Endothelial cell of umbilical vein (primary cell): ENCODE results near the gene EFCAB10. TPM values are rescaled to one million over a fixed set of nuclear protein-coding genes. Genes with fewer than 3 reads are reported as not detected.

ENCODE experiments used
- BruUV-seq: library from RNA; stranded (reverse); fragments of 400-500 nt; replicated peaks from 2 replicates; lab custom pipeline; 2021; lab: Mats Ljungman, UMichigan
- CTCF ChIA-PET: fragments of 300-600, 350-600 bp; sonication (Branson Sonifier 250); formaldehyde crosslinking; loops from one replicate; lab custom pipeline; 2021; ENCODE audit warnings: antibody characterized with exemption, inconsistent platforms; lab: Charles Lee
- POLR2A ChIA-PET: fragments of 300-600, 350-600 bp; sonication (Branson Sonifier 250); formaldehyde crosslinking; loops from one replicate; lab custom pipeline; 2021; ENCODE audit warnings: antibody characterized with exemption, inconsistent platforms; lab: Charles Lee
- DNase-seq: peaks from one replicate; pipeline ENCODE4 v3.0.0-alpha.2; 2011; ENCODE audit warnings: low read depth, low spot score
- FAIRE-seq: peaks from 2 replicates; lab custom pipeline; 2011; peaks lifted over from hg19 to GRCh38; lab: Jason Lieb, UNC
- H2AFZ ChIP-seq: 2 replicates; pipeline ENCODE4 v1.6.0; 2012; ENCODE audit warnings: low read depth, low read length, control low read depth, inconsistent platforms
- H3K27ac ChIP-seq: 2 replicates; pipeline ENCODE4 v1.5.1; 2011; ENCODE audit warnings: low read depth, mild to moderate bottlenecking, control low read depth, low read length, moderate library complexity; ENCODE audit not compliant: insufficient read depth
- H3K27me3 ChIP-seq, 2 experiments: 2 replicates each; pipeline versions ENCODE4 v1.6.0 to v1.6.1; 2011; ENCODE audit warnings: low read length in 2 of 2, mixed read lengths in 1 of 2; ENCODE audit not compliant: control insufficient read depth in 2 of 2, insufficient read depth in 2 of 2
- H3K36me3 ChIP-seq, 2 experiments: 2 replicates in 1 of 2; 3 replicates in 1 of 2; pipeline ENCODE4 v1.5.1; 2011; ENCODE audit warnings: low read length in 2 of 2, mild to moderate bottlenecking in 1 of 2, moderate library complexity in 1 of 2; ENCODE audit not compliant: control insufficient read depth in 2 of 2, insufficient read depth in 2 of 2; ENCODE audit errors: extremely low read depth in 1 of 2
- H3K4me1 ChIP-seq: 3 replicates; pipeline ENCODE4 v1.5.1; 2011; ENCODE audit warnings: mild to moderate bottlenecking, low read length; ENCODE audit not compliant: control insufficient read depth, insufficient read depth; ENCODE audit errors: extremely low read depth
- H3K4me2 ChIP-seq: 2 replicates; pipeline ENCODE4 v1.6.1; 2011; ENCODE audit warnings: low read length, control low read depth, mixed read lengths; ENCODE audit not compliant: insufficient read depth
- H3K4me3 ChIP-seq, 3 experiments: fragments of 200-600 bp in 1 of 3; sonication (generic), shearing (Covaris generic) in 1 of 3; replicated peaks in 1 of 3; 2 replicates each; pipeline ENCODE4 v1.5.1; 2011 to 2016; ENCODE audit warnings: control low read depth in 3 of 3, low read length in 3 of 3, mild to moderate bottlenecking in 2 of 3, inconsistent platforms in 1 of 3, low read depth in 1 of 3, moderate library complexity in 1 of 3; ENCODE audit not compliant: insufficient read depth in 1 of 3
- H3K79me2 ChIP-seq: 2 replicates; pipeline ENCODE4 v1.6.0; 2012; ENCODE audit warnings: low read length, inconsistent platforms; ENCODE audit not compliant: control insufficient read depth, insufficient read depth
- H3K9ac ChIP-seq: replicated peaks from 2 replicates; pipeline ENCODE3; 2011; ENCODE audit warnings: low read length, control low read depth; ENCODE audit not compliant: insufficient read depth; ENCODE audit errors: extremely low read depth
- H3K9me1 ChIP-seq: replicated peaks from 3 replicates; pipeline ENCODE4 v1.6.0; 2011; ENCODE audit warnings: mild to moderate bottlenecking, low read length; ENCODE audit not compliant: control insufficient read depth, insufficient read depth; ENCODE audit errors: extremely low read depth
- H3K9me3 ChIP-seq: replicated peaks from 2 replicates; pipeline ENCODE4 v1.5.1; 2012; ENCODE audit warnings: low read length, inconsistent platforms; ENCODE audit not compliant: control insufficient read depth, insufficient read depth
- H4K20me1 ChIP-seq: replicated peaks from 2 replicates; pipeline ENCODE3; 2011; ENCODE audit warnings: mild to moderate bottlenecking, low read length; ENCODE audit not compliant: control insufficient read depth, insufficient read depth; ENCODE audit errors: extremely low read depth
- EZH2 ChIP-seq: IDR thresholded peaks from 2 replicates; pipeline ENCODE4 v1.6.1; 2012; ENCODE audit warnings: borderline replicate concordance, low read depth, mild to moderate bottlenecking, moderate library complexity, low read length, inconsistent platforms; ENCODE audit not compliant: severe bottlenecking
- FOS ChIP-seq: IDR thresholded peaks from 2 replicates; pipeline ENCODE4 v1.6.1; 2011; ENCODE audit warnings: mild to moderate bottlenecking, low read length, moderate library complexity, borderline replicate concordance; ENCODE audit not compliant: insufficient read depth
- GATA2 ChIP-seq: IDR thresholded peaks from 2 replicates; pipeline ENCODE4 v1.7.0; 2011; ENCODE audit warnings: low read depth, mild to moderate bottlenecking, moderate library complexity, mixed read lengths, low read length; ENCODE audit not compliant: insufficient read length, insufficient read depth
- JUN ChIP-seq: IDR thresholded peaks from 2 replicates; pipeline ENCODE4 v1.6.1; 2011; ENCODE audit warnings: borderline replicate concordance, low read depth; ENCODE audit not compliant: insufficient read length, insufficient read depth
- MAX ChIP-seq: IDR thresholded peaks from 2 replicates; pipeline ENCODE4 v1.6.1; 2011; ENCODE audit not compliant: insufficient read depth, insufficient read length
- MYC ChIP-seq: IDR thresholded peaks from one replicate; pipeline ENCODE4 v1.6.1; 2011; ENCODE audit warnings: mild to moderate bottlenecking, low read depth, low read length
- POLR2A ChIP-seq: IDR thresholded peaks from 2 replicates; pipeline ENCODE4 v1.6.1; 2012; ENCODE audit warnings: low read depth, mild to moderate bottlenecking, control low read depth, low read length
- POLR2AphosphoS5 ChIP-seq: IDR thresholded peaks from 2 replicates; pipeline ENCODE4 v1.6.1; 2012; ENCODE audit warnings: low read depth, mild to moderate bottlenecking, control low read depth, low read length, moderate library complexity; ENCODE audit not compliant: insufficient read depth
- dilution Hi-C: fragments of 300-500 bp; cut with MboI; formaldehyde crosslinking; loops from one replicate; pipeline ENCODE4 v1.15.0; 2019; ENCODE audit warnings: low sequenced_read_pairs; ENCODE audit not compliant: extremely low pct_ligation_motif_present
- intact Hi-C: fragments of 100-400 bp; cut with micrococcal nuclease; formaldehyde crosslinking; loops from one replicate; pipeline ENCODE4 v1.10.0; 2022
- polyA plus RNA-seq, 4 experiments: library from polyadenylated mRNA; depleted of rRNA in 3 of 4; stranded (reverse) in 3 of 4; unstranded in 1 of 4; fragments of >200 nt; gene quantifications; 2 replicates each; pipeline versions ENCODE4 v1.2.1 to v1.2.3, GENCODE V29; 2011 to 2012; ENCODE audit warnings: missing spikeins in 1 of 4
- total RNA-seq: library from RNA; stranded (reverse); gene quantifications from 2 replicates; pipeline ENCODE4 v1.2.3, GENCODE V29; 2021
- TF ChIP-seq, protein P1 (sequence below), 2 donors: IDR thresholded peaks; 1 replicate in 1 of 2; 2 replicates in 1 of 2; pipeline ENCODE4 v1.5.1; 2011; ENCODE audit warnings: low read length in 2 of 2, mild to moderate bottlenecking in 2 of 2, moderate library complexity in 2 of 2, control low read depth in 1 of 2, inconsistent platforms in 1 of 2, low read depth in 1 of 2; ENCODE audit not compliant: insufficient read depth in 1 of 2; ENCODE audit errors: extremely low read depth in 1 of 2

Gene EFCAB10
- total and polyA plus RNA-seq, 2 donors (not counting 3 experiments of a cell fraction or from before 2014, with no cell fraction given) = not detected

- no peak overlapping the region for H2AFZ ChIP-seq
- peaks cover 2% of the 10 kb centered on the region for H3K4me1 ChIP-seq
- no peak overlapping the region for H3K9ac ChIP-seq
- no peaks in the 10 kb centered on the region for H3K36me3 ChIP-seq
- POLR2A ChIA-PET = no interaction called here
- no peak overlapping the region for H3K4me2 ChIP-seq
- H4K20me1 ChIP-seq = no peaks in the 10 kb centered on the region
- TF ChIP-seq GATA2 (no peak), POLR2A (no peak), MAX (no peak), EZH2 (no peak), MYC (no peak), JUN (no peak), POLR2AphosphoS5 (no peak), FOS (no peak)
- TF ChIP-seq, protein P1, sequence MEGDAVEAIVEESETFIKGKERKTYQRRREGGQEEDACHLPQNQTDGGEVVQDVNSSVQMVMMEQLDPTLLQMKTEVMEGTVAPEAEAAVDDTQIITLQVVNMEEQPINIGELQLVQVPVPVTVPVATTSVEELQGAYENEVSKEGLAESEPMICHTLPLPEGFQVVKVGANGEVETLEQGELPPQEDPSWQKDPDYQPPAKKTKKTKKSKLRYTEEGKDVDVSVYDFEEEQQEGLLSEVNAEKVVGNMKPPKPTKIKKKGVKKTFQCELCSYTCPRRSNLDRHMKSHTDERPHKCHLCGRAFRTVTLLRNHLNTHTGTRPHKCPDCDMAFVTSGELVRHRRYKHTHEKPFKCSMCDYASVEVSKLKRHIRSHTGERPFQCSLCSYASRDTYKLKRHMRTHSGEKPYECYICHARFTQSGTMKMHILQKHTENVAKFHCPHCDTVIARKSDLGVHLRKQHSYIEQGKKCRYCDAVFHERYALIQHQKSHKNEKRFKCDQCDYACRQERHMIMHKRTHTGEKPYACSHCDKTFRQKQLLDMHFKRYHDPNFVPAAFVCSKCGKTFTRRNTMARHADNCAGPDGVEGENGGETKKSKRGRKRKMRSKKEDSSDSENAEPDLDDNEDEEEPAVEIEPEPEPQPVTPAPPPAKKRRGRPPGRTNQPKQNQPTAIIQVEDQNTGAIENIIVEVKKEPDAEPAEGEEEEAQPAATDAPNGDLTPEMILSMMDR (IDR thresholded peaks at IDR 0.05; ENCODE audit: extremely low read depth in 1 of 2, insufficient read depth in 1 of 2, low read depth in 1 of 2, low read length in 2 of 2) = no peak
- H3K9me3 ChIP-seq = no peaks in the 10 kb centered on the region
- FAIRE-seq = no peak
- BruUV-seq = no TSS peak
- no peaks in the 10 kb centered on the region for H3K79me2 ChIP-seq
- CTCF ChIA-PET = no interaction called here
- no peaks in the 10 kb centered on the region for H3K27me3 ChIP-seq
- H3K27ac ChIP-seq = no peak overlapping the region
- intact Hi-C loops = loop anchor here (10.0 kb wide), 1 partner anchor 439 kb away; no protein-coding TSS in a partner anchor
- no peak for DNase-seq
- dilution Hi-C loops = no loop called here
- no peak overlapping the region for H3K4me3 ChIP-seq
- H3K9me1 ChIP-seq = no peaks in the 10 kb centered on the region
Observed at GRCh38 chr7:105584165-105584564, 2.9 kb upstream of the EFCAB10 start.
